GM12892 (cell line): ENCODE data around the gene SRMS.

ENCODE experiments used
- DNase-seq: peaks from one replicate; pipeline ENCODE4 v3.0.0; 2011; ENCODE audit not compliant: insufficient read length
- FAIRE-seq: peaks from 2 replicates; lab custom pipeline; 2011; peaks lifted over from hg19 to GRCh38; lab: Jason Lieb, UNC
- POLR2A ChIP-seq: IDR thresholded peaks from 2 replicates; pipeline ENCODE4 v1.6.1; 2011; ENCODE audit warnings: low read depth, low read length, control low read depth
- POLR2AphosphoS5 ChIP-seq: IDR thresholded peaks from 2 replicates; pipeline ENCODE4 v1.6.1; 2011; ENCODE audit warnings: low read depth, low read length, control low read depth
- TAF1 ChIP-seq: IDR thresholded peaks from 2 replicates; pipeline ENCODE4 v1.6.1; 2011; ENCODE audit warnings: low read depth, mild to moderate bottlenecking, control low read depth, low read length, borderline replicate concordance

Gene SRMS

DNA sequence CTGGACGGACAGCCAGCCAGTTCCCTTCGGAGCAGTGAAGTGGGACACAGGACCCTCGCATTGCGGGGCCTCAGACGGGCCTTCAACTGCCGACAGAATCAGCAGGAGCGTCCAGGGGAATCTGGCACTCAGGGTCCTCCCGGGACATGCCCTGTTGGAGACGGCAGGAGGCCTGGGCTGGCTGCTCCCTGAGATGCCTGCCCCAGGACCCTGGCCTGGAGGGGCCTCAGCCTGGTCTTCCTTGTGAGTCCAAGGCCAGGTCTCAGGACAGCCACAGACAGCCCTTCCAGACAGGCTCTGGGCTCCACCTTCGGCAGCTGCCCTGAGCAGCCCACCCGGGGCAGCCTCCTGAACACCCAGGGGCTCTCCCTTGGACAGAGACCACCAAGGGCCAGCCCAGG, 41.1 kb upstream of the SRMS start:
- no peak for FAIRE-seq
- no peak for TF ChIP-seq TAF1
- TF ChIP-seq POLR2A = no peak
- no peak for TF ChIP-seq POLR2AphosphoS5
- DNase-seq = no peak

DNA sequence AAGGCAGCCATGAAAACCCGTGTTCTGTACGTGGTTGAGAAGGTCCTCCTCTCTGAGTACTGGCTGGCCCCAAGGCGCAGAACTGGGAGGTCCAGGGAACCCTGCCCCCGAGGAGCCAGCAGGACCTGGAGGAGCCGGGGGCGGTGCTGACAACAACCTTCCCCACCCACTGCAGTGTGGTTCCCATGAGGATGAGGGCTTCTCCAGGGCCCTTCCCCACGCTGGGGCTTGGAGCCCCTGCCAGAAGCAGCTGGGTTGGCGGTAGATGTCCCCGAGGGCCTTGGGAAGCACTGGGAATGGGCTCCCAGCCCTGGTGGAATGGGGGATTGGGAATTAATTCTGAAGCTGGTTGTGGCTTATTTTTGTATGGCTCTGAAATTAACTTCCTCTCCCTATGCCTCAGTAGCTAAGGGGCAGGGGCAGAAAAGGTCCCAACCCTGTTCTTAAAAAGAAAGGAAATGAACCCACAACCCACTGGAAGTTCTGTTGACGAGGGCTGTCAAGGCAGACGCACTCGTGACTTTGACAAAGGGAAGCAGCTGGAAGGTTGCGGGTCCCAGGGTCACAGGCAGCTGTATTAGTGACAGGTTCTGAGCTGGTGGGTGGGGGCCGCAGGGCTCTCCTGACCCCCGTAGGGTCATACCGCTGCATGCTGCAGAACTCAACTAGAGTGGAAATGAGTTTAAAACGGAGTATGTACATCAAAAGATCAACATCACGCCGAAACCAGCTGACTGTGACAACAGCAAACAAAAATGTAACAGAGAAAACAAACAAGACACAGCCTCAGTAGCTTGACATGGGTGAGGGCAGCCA, 40.4 kb upstream of the SRMS start:
- TF ChIP-seq POLR2AphosphoS5 (no peak), POLR2A (no peak), TAF1 (no peak)
- no peak for DNase-seq
- FAIRE-seq = no peak

DNA sequence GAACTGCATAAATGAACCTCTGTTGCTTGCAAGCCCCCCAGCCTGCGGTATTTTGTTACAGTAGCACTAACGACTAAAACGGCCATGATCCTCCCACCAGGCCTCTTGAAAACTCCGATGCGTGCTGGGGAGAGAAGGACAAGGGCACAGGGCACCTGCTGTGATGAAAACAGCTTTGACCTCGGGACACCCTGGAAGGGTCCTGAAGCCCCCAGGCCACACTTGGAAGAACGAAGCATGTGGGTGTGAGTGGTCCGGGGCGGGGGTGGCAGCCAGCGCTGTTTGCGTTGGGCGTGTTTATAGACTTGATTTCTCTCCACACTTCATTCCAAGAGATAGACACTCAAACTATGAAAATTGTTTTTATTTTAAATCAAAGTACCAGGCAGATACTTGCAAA, 39.7 kb upstream of the SRMS start:
- no peak for TF ChIP-seq POLR2AphosphoS5
- no peak for TF ChIP-seq TAF1
- no peak for TF ChIP-seq POLR2A
- no peak for FAIRE-seq
- no peak for DNase-seq

DNA sequence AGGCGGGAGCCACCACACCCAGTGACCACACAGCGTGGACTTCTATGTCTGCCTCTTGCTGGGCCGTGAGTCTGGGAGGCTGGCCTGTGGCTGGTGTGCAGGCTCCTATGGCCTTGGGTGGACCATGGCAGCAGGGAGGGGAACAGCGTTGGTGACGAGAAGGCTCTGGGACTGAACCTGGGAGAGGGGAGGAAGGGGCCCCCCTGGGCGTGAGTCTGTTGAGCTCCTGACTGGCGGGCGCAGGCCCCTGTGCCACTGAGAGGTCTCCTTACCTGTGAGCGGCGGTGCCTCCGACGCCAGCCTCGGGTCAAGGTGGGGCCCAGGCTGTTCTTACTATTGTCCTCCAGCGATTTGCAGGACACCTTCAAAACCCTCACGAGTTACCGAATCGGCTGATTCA, 39.2 kb upstream of the SRMS start:
- FAIRE-seq (no peak), DNase-seq (no peak)
- TF ChIP-seq POLR2A (no peak), TAF1 (no peak), POLR2AphosphoS5 (no peak)

DNA sequence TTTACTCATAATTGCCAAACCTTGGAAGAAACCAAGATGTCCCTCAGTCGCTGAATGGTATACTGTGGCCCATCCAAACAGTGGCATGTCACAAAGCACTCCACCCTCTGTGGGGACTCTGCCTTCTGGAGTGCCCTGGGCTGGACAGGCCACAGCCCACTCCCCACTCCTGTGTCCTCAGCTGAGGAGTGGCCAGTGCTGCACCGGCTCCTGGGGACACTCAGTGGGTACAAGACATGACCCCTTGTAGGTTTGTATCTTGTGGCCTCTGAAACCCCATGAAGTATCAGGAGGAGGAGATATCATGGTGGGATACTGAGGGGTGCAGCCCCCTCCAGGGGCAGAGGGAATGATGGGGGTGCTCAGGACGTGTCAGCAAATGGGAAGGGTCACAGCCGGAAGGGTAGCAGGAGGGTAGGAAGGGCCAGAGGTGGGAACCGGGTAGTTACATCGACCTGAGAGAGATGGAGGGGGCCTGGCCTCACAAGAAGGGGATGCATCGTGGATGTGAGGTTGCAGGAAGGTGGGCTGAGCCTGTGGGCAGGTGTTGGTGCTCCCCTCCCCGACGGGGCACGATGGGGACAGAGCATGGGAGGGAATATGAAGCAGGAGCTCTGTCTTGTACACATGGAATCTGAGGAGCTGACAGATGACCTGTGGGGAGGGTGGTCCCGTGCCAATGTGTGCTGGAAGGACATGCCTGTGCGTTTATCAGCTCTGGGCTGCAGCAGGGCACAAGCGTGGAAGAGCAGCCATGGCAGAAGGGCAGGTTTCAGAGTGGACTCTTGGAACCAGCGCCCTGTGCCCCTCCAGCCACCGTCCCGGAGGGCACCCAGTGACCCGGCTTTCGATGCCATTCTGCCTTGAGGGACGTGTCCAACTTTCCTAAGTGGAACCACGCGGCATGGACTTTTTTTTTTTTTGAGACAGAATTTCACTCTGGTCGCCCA, 38.3 kb upstream of the SRMS start:
- TF ChIP-seq POLR2A = no peak
- no peak for TF ChIP-seq POLR2AphosphoS5
- TF ChIP-seq TAF1 = no peak
- FAIRE-seq (no peak), DNase-seq (no peak)

DNA sequence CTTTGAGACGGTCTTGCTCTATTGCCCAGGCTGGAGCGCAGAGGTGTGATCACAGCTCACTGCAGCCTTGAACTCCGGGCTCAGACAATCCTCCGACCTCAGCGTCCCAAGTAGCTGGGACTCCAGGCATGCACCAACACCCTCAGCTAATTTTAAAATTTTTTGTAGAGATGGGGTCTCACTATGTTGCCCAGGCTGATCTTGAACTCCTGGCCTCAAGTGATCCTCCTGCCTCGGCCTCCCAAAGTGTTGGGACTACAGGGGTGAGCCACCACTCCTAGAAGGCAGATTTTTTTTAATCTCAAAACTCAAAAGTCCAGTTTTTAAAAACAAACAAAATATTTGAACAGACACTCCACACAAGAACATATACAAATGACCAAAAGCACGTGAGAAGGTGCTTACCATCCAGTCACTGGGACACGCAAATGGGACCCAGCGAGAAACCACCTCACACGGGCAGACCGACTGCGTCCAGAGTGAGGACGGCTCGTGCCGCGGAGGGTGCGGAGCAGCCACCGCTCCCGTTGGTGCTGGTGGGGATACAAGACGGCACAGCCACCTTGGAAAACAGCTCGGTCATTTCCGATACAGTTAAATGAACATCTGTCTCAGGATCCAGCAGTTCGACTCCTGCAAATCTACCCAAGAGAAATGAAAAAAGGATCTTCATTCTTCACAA, 35.0 kb upstream of the SRMS start:
- FAIRE-seq = no peak
- no peak for TF ChIP-seq TAF1
- TF ChIP-seq POLR2AphosphoS5 = no peak
- no peak for TF ChIP-seq POLR2A
- no peak for DNase-seq

DNA sequence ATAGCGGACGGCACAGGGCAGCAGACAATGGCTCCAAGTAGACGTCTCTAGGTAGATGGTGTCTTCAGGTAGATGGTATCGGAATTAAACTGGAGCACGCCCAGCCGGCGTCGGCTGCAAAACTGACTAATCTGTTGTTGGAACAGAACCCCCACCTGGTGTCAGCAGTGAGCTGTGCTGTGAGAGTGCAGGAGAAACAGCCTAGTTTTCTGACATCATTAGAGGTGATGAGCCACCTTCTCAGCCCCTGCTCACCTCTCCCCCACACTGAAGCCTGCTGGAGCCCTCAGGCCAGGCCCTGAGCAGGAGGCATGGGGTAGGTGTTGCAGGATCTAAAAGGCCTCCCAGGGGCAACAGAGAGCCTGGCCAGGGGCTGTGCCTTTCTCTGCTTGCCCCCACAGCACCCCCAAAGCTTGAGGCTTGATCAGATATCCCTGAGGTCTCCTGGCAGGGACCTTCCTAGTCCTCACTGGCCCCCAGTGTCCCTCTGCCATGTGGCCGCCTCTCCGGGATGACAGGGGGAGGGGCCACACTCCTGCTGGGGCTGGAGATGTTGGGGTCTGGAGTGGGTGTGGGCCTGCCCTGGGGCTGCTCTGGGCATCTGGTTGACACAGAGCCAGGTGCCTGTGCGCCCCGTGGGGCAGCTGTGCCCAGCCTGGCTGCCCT, 33.4 kb upstream of the SRMS start:
- TF ChIP-seq POLR2A (no peak), POLR2AphosphoS5 (no peak), TAF1 (no peak)
- DNase-seq = peak; percentile 66
- FAIRE-seq = peak; percentile 40

DNA sequence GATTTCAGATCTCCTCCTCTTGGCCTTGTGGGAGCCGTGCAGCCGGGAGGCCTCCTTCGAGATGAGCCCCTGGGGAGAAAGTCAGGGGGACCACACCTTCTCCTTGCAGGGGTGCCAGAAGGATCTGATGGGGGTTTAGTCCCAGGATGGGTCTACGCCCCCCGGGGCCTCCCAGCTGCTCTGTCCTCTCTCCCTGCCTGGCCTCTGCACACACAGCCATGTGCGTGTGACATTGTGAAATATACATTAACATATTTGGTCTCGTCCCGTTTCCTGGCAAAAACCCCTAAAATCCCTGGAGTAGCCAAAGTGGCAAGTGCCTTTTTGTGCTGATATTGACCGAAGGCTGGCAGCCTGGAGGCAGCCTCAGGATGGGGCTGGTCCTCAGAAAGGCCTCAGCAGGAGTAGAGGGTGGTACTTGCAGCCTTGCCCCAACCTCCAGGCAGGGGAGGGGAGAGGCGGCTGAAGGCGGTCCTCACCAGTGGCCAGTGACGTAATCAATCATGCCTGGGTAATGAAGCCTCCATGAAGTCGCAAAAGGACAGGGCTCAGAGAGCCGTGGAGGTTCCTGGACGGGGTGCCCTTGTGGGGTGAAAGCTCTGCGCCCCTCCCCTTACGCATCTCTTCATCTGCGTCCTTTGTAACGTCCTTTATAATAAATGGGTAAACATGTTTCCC, 31.6 kb upstream of the SRMS start:
- DNase-seq = no peak
- TF ChIP-seq POLR2A (no peak), POLR2AphosphoS5 (no peak), TAF1 (no peak)
- FAIRE-seq = no peak

DNA sequence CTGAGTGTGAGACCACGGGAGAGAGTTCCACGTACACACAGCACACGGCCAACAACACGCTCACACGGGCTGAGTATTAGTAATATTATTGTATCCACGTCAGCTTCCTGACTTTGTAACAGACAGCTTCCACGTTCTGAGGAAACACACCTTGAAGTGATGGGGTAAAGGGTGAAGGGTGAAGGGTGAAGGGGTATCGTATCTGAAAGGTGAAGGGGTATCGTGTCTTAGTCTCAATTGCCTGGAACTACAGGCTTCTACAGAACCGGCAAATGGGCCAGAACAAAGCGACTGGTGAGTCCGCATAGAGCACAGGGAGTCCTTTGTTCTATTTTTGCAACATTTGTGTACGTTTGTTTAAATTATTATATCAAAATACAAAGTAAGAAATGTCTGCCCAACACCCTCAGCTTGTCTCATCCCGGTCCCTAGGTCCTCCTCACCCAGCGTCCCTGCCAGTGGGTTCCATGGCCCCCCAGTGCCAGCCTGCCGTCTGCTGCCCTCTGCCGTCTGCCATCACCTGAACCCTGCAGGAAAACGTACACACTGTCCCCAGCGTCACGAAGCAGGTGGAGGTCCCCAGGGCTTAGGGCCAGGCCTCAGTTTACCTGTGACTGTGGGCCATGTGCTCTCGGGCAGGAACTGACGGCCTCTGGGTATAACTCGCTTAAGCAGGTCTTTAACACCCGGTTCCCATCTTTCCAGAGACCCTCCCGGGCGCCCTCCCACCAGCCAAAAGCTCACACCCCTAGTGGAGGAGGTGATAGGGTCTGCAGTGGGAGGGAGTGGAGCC, 30.9 kb upstream of the SRMS start:
- no peak for TF ChIP-seq TAF1
- TF ChIP-seq POLR2AphosphoS5 = no peak
- no peak for TF ChIP-seq POLR2A
- no peak for FAIRE-seq
- DNase-seq = no peak

DNA sequence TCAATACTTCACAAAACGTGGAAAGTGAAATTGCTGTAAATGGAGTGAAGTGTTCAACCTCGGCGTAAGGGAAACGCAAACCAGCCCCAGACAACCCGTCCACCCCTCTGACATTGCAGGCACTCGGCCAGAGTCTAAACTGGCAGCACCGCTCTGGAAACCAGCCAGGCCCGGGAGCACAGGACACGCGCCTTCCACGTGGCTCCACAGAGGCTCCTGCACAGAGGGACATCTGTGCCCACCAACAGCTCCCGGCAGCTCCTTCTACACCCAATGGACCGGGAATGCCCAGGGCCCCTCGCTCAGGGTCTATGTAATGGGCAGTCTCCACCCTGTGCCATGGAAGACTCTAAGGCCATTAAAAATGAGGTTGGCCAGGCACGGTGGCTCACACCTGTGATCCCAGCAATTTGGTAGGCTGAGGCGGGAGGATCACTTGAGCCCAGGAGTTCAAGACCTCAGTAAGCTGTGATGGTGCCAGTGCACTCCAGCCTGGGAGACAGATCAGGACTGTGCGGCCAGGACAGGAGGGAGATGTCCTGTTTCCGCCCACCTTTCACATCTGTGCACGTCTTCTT, 29.9 kb upstream of the SRMS start:
- FAIRE-seq (no peak), DNase-seq (no peak)
- TF ChIP-seq POLR2AphosphoS5 (no peak), POLR2A (no peak), TAF1 (no peak)
